ENCODE data around the gene CCDC188.
A peak's percentile ranks its signal among the peaks of the same experiment; 100 is the strongest.
"Not testable (repeated sequence)": the region's sequence is repeated elsewhere in the genome, so short reads cannot be mapped to it uniquely, and the experiment has no call there.

CCDC188 gene

GRCh38 chr22:20169253-20169822, 18.5 kb upstream of the CCDC188 start:
- DNase-seq: no peak

- no peak for DNase-seq
Observed at GRCh38 chr22:20167643-20168322, 16.9 kb upstream of the CCDC188 start.

- no peak for DNase-seq
Observed at GRCh38 chr22:20166703-20167102, 15.8 kb upstream of the CCDC188 start.

- no peak for DNase-seq
Observed at GRCh38 chr22:20165913-20166312, 15.1 kb upstream of the CCDC188 start.

GRCh38 chr22:20165421-20165820, 14.6 kb upstream of the CCDC188 start:
- no peak for DNase-seq

GRCh38 chr22:20164863-20165262, 14.0 kb upstream of the CCDC188 start:
- DNase-seq: no peak

- no peak for DNase-seq
Observed at GRCh38 chr22:20160041-20160440, 9.2 kb upstream of the CCDC188 start.

GRCh38 chr22:20159531-20159930, 8.7 kb upstream of the CCDC188 start:
- DNase-seq: not testable (repeated sequence)

GRCh38 chr22:20159076-20159475, 8.2 kb upstream of the CCDC188 start:
- DNase-seq: no peak

GRCh38 chr22:20158391-20159036, 7.7 kb upstream of the CCDC188 start:
- DNase-seq: no peak

- DNase-seq: no peak
Observed at GRCh38 chr22:20157430-20158183, 6.8 kb upstream of the CCDC188 start.

GRCh38 chr22:20156611-20157429, 6.0 kb upstream of the CCDC188 start:
- DNase-seq: peak; percentile 93 to 95

GRCh38 chr22:20156042-20156389, 5.2 kb upstream of the CCDC188 start:
- DNase-seq: no peak

GRCh38 chr22:20155330-20156041, 4.6 kb upstream of the CCDC188 start:
- no peak for DNase-seq

GRCh38 chr22:20154602-20155187, 3.8 kb upstream of the CCDC188 start:
- DNase-seq: no peak

GRCh38 chr22:20153945-20154344, 3.1 kb upstream of the CCDC188 start:
- no peak for DNase-seq

- no peak for DNase-seq
Observed at GRCh38 chr22:20152464-20152890, 1.6 kb upstream of the CCDC188 start.

- no peak for DNase-seq
Observed at GRCh38 chr22:20151276-20151588, 377 bp upstream of the CCDC188 start.

- no peak for DNase-seq
Observed at GRCh38 chr22:20149257-20150250, 1.3 kb downstream of the CCDC188 start.

GRCh38 chr22:20148414-20148813, 2.4 kb downstream of the CCDC188 start:
- no peak for DNase-seq
